ENCODE data around the gene PLEKHH1. TPM values are rescaled to one million over a fixed set of nuclear protein-coding genes. Genes with fewer than 3 reads are reported as not detected.

PLEKHH1 gene
- total RNA-seq, 1 experiment from 2014 or later: 35.3 TPM

GRCh38 chr14:67510121-67510520, 23.0 kb upstream of the PLEKHH1 start:
- Histone ChIP-seq H2BK15ac (ENCODE audit: low read depth, low read length) (no peak overlapping the region), H3K4me1 (ENCODE audit: insufficient read depth, low read length) (peaks cover 2% of the 10 kb centered on the region; the same call in 1 of the 2 replicates), H3K27ac (ENCODE audit: insufficient read length, low read depth, low read length) (no peak overlapping the region), H3K23ac (ENCODE audit: insufficient read length, low read depth, low read length) (no peak overlapping the region), H4K20me1 (ENCODE audit: control insufficient read depth, insufficient read depth, insufficient read length) (no peaks in the 10 kb centered on the region), H4K91ac (ENCODE audit: insufficient read length, low read depth, low read length) (no peak overlapping the region), H2AFZ (ENCODE audit: low read length) (no peak overlapping the region), H3K9ac (ENCODE audit: extremely low read depth, insufficient read length, low read length) (no peak overlapping the region), H3T11ph (ENCODE audit: low read length) (no peak overlapping the region), H3K27me3 (ENCODE audit: insufficient read depth, low read length) (peaks cover 4% of the 10 kb centered on the region; the same call in 1 of the 2 replicates), H3K79me1 (ENCODE audit: insufficient read depth, low read depth, low read length, poor library complexity, severe bottlenecking) (no peaks in the 10 kb centered on the region), H3K56ac (ENCODE audit: insufficient read length, low read depth, low read length) (no peak overlapping the region), H3K4me2 (ENCODE audit: insufficient read depth, insufficient read length, low read length) (no peak overlapping the region), H3K18ac (ENCODE audit: insufficient read length, low read depth, low read length) (no peak overlapping the region), H2BK5ac (ENCODE audit: insufficient read length, low read length) (no peak overlapping the region), H3K79me2 (ENCODE audit: insufficient read depth, low read length) (no peaks in the 10 kb centered on the region), H2BK20ac (ENCODE audit: low read depth, low read length, poor library complexity, severe bottlenecking) (no peak overlapping the region), H3K23me2 (ENCODE audit: insufficient read length, low read depth, low read length, poor library complexity, severe bottlenecking) (peaks cover 7% of the 10 kb centered on the region), H3K4ac (ENCODE audit: low read depth, low read length) (no peak overlapping the region), H3K9me3 (ENCODE audit: control insufficient read depth, low read depth, low read length) (no peaks in the 10 kb centered on the region), H3K14ac (ENCODE audit: insufficient read depth, low read length) (no peak overlapping the region), H2BK120ac (ENCODE audit: low read depth, low read length, poor library complexity, severe bottlenecking) (no peak overlapping the region), H2AK5ac (ENCODE audit: insufficient read length, low read length) (no peak overlapping the region), H4K8ac (replicated peaks; ENCODE audit: insufficient read length, low read depth, low read length) (no peak overlapping the region), H2BK12ac (ENCODE audit: insufficient read length, low read depth, low read length) (no peak overlapping the region), H4K5ac (ENCODE audit: insufficient read length, low read depth, low read length) (no peak overlapping the region)
- DNase-seq: no peak
- Mint-ChIP-seq H3K4me1 (peaks cover 0 to 5% of the 10 kb centered on the region in 2 experiments; a peak in 2 of 4 replicates), H3K27ac (no peak overlapping the region), H3K4me3 (no peak overlapping the region), H3K36me3 (ENCODE audit: insufficient read depth in 1 of 3, low read depth in 3 of 3) (no peaks in the 10 kb centered on the region), H3K27me3 (ENCODE audit: low read depth) (peaks cover 49% of the 10 kb centered on the region), H3K9me3 (no peaks in the 10 kb centered on the region)
- TF ChIP-seq CTCF (conservative IDR thresholded peaks at IDR 0.05): no peak
- no CpG with 5 or more reads among the region's 2 CpGs for WGBS (ENCODE audit: extremely low coverage, insufficient read length, low lambda C conversion rate)

Data from H9 (cell line).